Neutrophil (primary cell): ENCODE measurements around the gene TJP3.

ENCODE experiments used
- H3K27ac ChIP-seq: fragments of 200-600 bp; sonication (generic); 2 replicates; pipeline ENCODE4 v1.5.1; 2016; ENCODE audit warnings: mild to moderate bottlenecking, moderate library complexity
- H3K27me3 ChIP-seq: fragments of 200-600 bp; sonication (generic); 2 replicates; pipeline ENCODE4 v1.6.0; 2016; ENCODE audit warnings: mild to moderate bottlenecking
- H3K36me3 ChIP-seq: fragments of 200-600 bp; sonication (generic); 2 replicates; pipeline ENCODE4 v1.5.1; 2017
- H3K4me1 ChIP-seq, 2 experiments: fragments of 200-600 bp in 1 of 2; sonication (generic) in 1 of 2; 1 replicate in 1 of 2; 2 replicates in 1 of 2; pipeline versions ENCODE4 v1.5.1 to v1.6.1; 2013 to 2016; ENCODE audit warnings: low read depth in 1 of 2, low read length in 1 of 2, mild to moderate bottlenecking in 1 of 2, moderate library complexity in 1 of 2; ENCODE audit not compliant: control insufficient read depth in 1 of 2, insufficient read depth in 1 of 2
- H3K4me3 ChIP-seq, 2 experiments: fragments of 200-600 bp in 1 of 2; sonication (generic) in 1 of 2; 1 replicate in 1 of 2; 2 replicates in 1 of 2; pipeline ENCODE4 v1.5.1; 2013 to 2016; ENCODE audit warnings: low read depth in 1 of 2, low read length in 1 of 2, mild to moderate bottlenecking in 1 of 2, moderate library complexity in 1 of 2
- H3K9me3 ChIP-seq: fragments of 200-600 bp; sonication (generic); 2 replicates; pipeline ENCODE4 v1.5.1; 2016
- CTCF ChIP-seq: fragments of 200-600 bp; sonication (generic); IDR thresholded peaks from 2 replicates; pipeline ENCODE4 v1.5.1; 2016; ENCODE audit warnings: antibody characterized with exemption

Gene TJP3

GRCh38 chr19:3766520-3766919 lies 58.3 kb downstream of the TJP3 start:
- Histone ChIP-seq H3K9me3 (no peaks in the 10 kb centered on the region), H3K4me1 (peaks cover 18 to 27% of the 10 kb centered on the region in 2 experiments), H3K36me3 (peaks cover 25% of the 10 kb centered on the region), H3K4me3 (no peak overlapping the region), H3K27ac (peak overlapping the region; percentile 38), H3K27me3 (no peaks in the 10 kb centered on the region)
- no peak for TF ChIP-seq CTCF

GRCh38 chr19:3767050-3767449 lies 58.9 kb downstream of the TJP3 start:
- peaks cover 13 to 22% of the 10 kb centered on the region in 2 experiments for H3K4me1 ChIP-seq
- no peak for TF ChIP-seq CTCF
- H3K27ac ChIP-seq, result no peak overlapping the region
- no peaks in the 10 kb centered on the region for H3K27me3 ChIP-seq
- H3K4me3 ChIP-seq, result no peak overlapping the region
- H3K36me3 ChIP-seq, result peaks cover 25% of the 10 kb centered on the region
- no peaks in the 10 kb centered on the region for H3K9me3 ChIP-seq

GRCh38 chr19:3768015-3768747 lies 60.0 kb downstream of the TJP3 start:
- Histone ChIP-seq H3K4me3 (no peak overlapping the region), H3K36me3 (peaks cover 25% of the 10 kb centered on the region), H3K27ac (no peak overlapping the region), H3K27me3 (no peaks in the 10 kb centered on the region), H3K9me3 (no peaks in the 10 kb centered on the region), H3K4me1 (peaks cover 10 to 14% of the 10 kb centered on the region in 2 experiments)
- no peak for TF ChIP-seq CTCF

GRCh38 chr19:3768748-3769099 lies 60.5 kb downstream of the TJP3 start:
- Histone ChIP-seq H3K4me1 (peaks cover 6 to 9% of the 10 kb centered on the region in 2 experiments), H3K27me3 (no peaks in the 10 kb centered on the region), H3K4me3 (no peak overlapping the region), H3K36me3 (peaks cover 25% of the 10 kb centered on the region), H3K27ac (no peak overlapping the region), H3K9me3 (no peaks in the 10 kb centered on the region)
- TF ChIP-seq CTCF, result no peak

GRCh38 chr19:3769494-3769893 lies 61.3 kb downstream of the TJP3 start:
- no peaks in the 10 kb centered on the region for H3K9me3 ChIP-seq
- H3K27me3 ChIP-seq, result no peaks in the 10 kb centered on the region
- H3K4me1 ChIP-seq, result peaks cover 6 to 8% of the 10 kb centered on the region in 2 experiments
- peaks cover 25% of the 10 kb centered on the region for H3K36me3 ChIP-seq
- H3K27ac ChIP-seq, result no peak overlapping the region
- no peak for TF ChIP-seq CTCF
- H3K4me3 ChIP-seq, result no peak overlapping the region
